ENCODE results near the gene OR4K14.
"Not testable (repeated sequence)": the region's sequence is repeated elsewhere in the genome, so short reads cannot be mapped to it uniquely, and the experiment has no call there.

Gene OR4K14, protein sequence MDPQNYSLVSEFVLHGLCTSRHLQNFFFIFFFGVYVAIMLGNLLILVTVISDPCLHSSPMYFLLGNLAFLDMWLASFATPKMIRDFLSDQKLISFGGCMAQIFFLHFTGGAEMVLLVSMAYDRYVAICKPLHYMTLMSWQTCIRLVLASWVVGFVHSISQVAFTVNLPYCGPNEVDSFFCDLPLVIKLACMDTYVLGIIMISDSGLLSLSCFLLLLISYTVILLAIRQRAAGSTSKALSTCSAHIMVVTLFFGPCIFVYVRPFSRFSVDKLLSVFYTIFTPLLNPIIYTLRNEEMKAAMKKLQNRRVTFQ

DNA sequence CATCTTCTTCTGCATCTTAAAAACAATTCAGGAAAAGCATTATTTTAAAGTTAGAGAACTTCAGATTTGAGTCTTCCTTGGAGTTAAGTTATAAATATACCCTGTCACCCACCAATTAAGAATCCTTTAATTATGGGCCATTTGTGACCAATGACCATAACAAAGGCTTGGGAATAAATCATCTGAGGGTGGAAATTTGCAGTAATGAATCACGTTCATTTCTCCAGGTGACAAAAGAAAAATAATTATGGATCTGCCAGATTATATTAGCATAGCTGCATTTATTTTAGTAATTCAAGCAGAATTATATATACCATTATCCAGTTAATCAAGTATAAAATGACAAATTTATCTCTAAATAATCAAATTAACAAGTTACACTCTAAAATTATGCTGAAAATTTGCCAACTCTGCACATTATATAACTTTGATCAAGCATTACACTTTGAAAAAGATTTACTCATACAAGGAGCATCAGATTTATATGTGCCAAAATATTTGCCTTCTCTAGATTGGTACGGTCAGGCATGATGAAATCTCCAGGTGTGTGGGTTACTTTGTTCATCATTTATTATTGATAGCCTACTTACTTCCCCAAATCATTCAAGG lies at the start of gene OR4K14:
OR4K14 (minus strand) TSS at position 51 of the 609 bp plus-strand sequence. CDS start 4,114 bp downstream, outside the sequence.
- DNase-seq: no peak

DNA sequence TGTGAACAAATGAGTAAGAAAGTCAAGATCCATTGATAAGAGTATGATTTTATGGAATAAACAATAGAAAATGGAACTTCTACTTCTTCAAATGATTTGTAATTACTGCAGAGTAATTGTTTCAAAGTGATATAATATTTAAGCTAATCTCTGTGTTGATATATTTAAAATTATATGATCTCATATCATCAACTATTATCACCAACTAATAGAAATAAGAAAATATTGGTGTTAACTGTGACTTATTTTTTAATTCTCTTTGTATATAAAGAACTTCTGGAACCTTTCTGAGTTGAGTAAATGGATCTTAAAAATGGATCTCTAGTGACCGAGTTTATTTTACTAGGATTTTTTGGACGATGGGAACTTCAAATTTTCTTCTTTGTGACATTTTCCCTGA lies 40.6 kb upstream of the OR4K14 start, which contains the start of gene OR4L1:
OR4L1 (plus strand) TSS at position 301 of the 400 bp plus-strand sequence; CDS start at position 301, 0 bp downstream.
- DNase-seq: no peak

DNA sequence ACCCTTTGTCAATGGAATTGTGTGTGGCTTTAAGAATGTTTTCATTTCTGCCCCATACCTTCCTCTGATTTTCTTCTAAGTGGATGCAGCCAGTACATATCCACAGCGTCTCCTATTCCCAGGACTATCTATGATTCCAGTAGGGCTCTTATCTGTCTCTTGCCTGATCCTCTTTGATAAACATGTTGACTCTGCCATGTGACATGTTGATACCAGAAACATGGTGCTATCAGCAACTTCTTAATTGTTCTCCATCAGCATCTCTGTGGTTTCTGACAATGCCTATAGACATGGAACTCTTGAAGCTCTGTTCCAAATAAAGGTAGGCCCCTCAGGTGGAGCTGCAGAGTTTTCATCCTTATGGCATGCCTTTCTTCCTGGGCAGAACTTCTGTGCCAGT lies 29.1 kb upstream of the OR4K14 start:
- DNase-seq: no peak

DNA sequence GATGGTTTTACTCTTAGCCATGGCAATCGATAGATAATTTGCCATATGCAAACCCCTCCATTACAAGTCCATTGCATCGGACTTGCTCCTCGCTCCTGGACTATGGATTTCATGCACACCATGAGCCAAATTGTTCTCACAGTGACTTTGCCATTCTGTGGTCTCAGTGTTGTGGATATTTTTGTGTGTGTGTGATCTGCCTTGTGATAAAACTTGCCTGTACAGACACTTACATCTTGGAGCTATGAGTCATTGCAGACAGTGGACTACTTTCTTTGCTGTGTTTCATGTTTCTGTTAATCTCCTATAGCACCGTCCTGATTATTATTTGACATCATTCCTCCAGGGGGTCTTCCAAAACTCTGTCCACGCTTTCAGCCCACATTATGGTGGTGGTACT lies 25.1 kb upstream of the OR4K14 start:
- DNase-seq: no peak

DNA sequence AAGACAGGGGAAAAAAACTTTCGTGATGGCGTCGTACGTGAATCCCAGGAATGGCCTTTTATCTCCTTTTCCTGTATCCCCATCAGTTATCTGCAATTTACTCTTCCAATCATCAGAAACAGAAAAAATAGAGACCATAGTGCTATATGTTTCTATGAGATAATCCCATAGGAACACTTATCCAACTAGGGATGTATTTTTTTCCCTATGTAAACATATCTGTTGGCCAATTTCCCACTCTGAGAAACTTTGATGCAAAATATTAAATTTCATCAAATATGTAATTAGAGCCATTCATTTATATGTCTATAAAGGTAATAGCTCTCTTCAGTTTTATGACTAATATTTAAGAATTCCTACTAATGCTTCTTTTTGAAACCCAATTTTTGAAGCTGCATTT lies 16.8 kb upstream of the OR4K14 start, which contains the start of gene OR4K13:
OR4K13 (minus strand) TSS at position 101 of the 400 bp plus-strand sequence. CDS start 1,280 bp downstream, outside the sequence.
- DNase-seq: no peak

DNA sequence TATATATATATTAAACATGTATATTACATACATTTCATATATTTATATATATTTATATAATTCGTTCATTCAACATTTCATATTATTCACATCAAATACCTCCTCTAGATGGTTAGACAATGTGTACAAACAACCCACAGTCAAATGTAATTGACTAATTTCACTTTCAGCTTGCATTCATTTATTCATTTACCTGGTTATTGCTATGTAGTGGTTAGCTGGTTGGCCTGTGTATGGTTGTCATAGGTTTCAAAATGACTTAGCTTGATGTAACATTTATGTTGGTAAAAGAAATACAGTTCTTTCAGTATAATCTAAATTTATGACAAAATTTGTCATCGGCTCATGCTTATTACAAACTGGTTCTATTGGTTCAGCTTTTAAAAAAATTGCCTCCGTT lies 16.3 kb upstream of the OR4K14 start:
- no peak for DNase-seq

DNA sequence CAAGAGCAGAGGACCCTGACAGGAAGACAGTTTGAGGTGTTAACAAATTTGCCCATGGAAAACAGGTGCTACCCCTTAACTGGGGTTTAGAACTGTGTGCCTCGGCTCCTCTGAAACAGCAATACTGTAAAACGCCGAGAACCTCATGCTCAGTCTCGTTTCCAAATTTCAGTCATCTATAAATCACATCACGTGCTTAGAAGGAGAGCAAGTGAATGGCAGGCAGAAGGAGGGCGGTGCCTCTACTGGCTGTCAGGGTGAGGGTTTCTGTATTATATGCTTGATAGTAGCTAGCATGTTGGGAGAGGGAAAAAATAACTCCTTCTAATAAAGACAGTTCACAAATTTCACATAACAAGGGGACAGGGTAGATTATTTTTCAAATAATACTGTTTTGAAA lies 12.0 kb upstream of the OR4K14 start:
- DNase-seq: no peak

DNA sequence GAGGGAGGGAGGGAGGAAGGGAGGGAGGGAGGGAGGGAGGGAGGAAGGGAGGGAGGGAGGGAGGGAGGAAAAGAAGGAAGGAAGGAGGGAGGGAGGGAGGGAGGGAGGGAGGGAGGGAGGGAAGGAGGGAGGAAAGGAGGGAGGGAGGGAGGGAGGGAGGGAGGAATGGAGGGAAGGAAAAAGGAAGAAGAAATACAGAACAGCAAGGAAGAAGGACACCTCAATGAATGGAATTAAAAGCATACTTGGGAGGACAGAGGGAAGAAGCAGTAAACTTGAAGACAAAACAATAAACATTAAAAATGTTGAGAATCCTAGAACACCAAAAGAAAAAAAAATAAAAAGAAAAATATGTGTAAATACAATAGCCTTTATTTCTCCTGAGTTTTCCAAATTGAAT lies 11.0 kb downstream of the OR4K14 start:
- DNase-seq: no peak

DNA sequence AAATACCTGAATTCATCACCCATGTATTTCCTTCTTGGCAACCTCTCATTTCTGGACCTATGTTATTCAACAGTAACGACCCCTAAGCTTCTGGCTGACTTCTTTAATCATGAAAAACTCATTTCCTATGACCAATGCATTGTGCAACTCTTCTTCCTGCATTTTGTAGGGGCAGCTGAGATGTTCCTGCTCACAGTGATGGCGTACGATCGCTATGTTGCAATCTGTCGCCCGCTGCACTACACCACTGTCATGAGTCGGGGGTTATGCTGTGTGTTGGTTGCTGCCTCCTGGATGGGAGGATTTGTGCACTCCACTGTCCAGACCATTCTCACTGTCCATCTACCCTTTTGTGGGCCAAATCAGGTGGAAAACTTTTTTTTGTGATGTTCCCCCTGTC lies 16.8 kb downstream of the OR4K14 start:
- DNase-seq: no peak

DNA sequence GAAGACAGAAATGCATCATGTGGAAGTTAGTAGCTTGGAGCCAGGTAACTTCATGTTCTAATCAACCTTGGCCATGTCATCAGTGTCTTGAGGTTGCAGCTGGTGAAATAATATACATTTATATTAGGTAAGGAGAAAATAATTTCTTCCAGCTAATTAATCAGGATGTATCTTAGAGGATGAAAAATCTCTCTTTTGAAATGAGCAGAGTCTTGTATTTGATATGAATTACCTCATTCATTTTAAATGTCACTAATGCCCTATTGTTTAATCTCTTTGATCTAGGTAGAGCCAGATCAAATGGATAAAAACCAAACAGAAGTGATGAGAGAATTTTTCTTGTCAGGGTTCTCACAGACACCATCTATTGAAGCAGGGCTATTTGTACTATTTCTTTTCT lies 17.2 kb downstream of the OR4K14 start, which contains the start of gene OR4Q2:
OR4Q2 (plus strand) TSS at position 301 of the 400 bp plus-strand sequence.
- no peak for DNase-seq

DNA sequence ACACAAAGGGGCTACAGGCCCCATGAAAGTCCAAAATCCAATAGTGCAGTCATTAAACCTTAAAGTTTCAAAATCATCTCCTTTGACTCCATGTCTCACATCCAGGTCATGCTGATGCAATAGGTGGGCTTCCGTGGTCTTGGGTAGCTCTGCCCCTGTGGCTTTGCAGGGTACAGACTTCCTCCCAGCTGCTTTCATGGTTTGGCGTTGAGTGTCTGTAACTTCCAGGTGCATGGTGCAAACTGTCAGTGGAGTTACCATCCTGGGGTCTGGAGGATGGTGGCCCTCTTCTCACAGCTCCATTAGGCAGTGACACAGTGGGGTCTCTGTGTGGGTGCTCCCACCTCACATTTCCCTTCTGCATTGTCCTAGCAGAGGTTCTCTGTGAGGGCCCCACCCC lies 25.7 kb downstream of the OR4K14 start:
- no peak for DNase-seq

DNA sequence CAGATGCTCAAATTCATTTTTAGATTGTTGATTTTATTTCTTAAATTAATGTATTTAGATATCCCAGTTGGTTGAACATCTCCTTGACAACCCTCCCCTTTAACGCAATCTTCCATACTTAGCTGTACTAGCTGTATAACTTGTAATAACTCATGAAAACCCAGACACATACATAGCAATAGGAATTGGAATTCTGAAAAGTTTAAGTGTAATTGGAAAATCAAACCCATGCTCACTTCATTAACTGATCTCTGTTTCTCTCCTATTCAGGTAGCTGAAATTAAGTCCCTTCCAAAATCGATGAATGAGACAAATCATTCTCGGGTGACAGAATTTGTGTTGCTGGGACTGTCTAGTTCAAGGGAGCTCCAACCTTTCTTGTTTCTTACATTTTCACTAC lies 43.8 kb downstream of the OR4K14 start, which contains the start of gene OR4K15:
OR4K15 (plus strand) TSS at position 301 of the 400 bp plus-strand sequence; CDS start at position 301, 0 bp downstream.
- DNase-seq: no peak

DNA sequence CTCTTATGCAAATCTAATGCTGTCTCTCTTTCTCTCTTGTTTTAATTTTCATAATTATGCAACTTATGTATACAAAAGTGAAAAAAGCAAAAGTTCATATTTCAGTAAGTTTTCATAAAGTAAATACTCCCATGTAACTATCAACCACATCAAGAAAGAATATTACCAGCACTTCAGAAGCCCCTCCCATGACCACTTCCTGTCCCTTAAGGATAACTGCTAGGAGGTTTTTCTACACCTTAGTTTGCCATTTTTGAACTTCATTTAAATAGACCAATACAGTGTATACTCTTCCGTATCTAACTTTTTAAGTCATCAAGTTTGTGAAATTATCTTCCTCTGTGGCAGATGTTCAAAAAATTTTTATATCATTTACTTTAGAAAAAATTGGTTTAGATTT lies 44.3 kb downstream of the OR4K14 start:
- no peak for DNase-seq

DNA sequence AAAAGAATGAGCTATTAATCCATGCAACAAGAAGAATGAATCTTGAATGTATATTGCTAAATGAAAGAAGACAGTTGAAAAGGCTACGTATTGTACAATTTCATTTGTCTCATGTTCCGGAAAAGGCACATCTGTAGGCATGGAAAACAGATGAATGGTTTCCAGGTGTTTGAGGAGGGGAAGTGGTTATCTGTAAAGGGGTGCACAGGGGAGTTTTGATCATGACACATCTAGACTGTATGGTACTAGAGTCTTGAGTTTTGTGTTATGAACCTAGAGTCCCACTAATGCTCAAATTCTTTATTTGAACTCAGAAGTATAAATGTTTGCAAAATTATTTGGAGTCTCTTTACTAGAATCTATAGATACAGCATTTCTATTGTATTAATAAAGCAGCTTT lies 49.4 kb downstream of the OR4K14 start:
- not testable (repeated sequence) for DNase-seq
